ENCODE data around the gene MAN2C1. TPM values are rescaled to one million over a fixed set of nuclear protein-coding genes. Genes with fewer than 3 reads are reported as not detected.

Gene MAN2C1
- total RNA-seq, 1 donor from 2014 or later, result 104 TPM

DNA sequence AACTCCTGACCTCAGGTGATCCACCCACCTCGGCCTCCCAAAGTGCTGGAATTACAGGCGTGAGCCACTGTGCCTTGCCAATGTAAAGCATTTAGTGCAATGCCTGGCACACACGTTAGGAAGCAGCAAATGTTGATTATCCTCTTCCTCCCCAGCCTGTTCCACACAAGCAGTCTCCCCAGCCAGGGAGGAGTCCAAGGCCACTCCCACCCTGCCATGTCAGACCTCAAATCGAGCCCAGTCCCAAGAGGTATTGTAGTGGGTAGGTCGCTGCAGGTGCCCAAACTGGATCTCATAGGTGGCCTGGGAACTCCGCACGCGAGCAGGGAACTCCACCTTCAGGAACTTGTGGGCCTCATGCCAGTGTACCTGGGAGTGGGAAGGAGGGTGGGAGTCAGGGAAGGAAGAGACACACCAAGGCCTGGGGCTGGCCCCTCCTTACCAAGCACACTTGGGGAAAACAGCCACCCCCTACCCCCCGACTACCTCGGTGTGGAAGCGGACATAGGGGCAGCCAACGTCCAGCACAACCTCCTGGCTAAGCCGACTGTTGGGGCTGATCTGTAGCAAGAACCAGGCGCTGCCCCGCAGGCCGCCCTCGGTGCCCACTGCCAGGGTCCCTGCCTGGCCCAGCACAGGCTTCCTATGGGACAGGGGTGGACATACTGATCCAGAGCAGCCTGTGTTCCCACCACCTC lies 10.3 kb downstream of the MAN2C1 start:
- DNase-seq (ENCODE audit: low read depth), result no peak
- no peak for TF ChIP-seq CTCF (conservative IDR thresholded peaks at IDR 0.05; ENCODE audit: low read depth, low read length)
- no peak overlapping the region for H3K4me3 ChIP-seq (ENCODE audit: low read depth, low read length)

GRCh38 chr15:75356517-75356916 lies 11.9 kb downstream of the MAN2C1 start:
- no peak overlapping the region for H3K4me3 ChIP-seq (ENCODE audit: low read depth, low read length)
- no peak for DNase-seq (ENCODE audit: low read depth)
- no peak for TF ChIP-seq CTCF (conservative IDR thresholded peaks at IDR 0.05; ENCODE audit: low read depth, low read length)

DNA sequence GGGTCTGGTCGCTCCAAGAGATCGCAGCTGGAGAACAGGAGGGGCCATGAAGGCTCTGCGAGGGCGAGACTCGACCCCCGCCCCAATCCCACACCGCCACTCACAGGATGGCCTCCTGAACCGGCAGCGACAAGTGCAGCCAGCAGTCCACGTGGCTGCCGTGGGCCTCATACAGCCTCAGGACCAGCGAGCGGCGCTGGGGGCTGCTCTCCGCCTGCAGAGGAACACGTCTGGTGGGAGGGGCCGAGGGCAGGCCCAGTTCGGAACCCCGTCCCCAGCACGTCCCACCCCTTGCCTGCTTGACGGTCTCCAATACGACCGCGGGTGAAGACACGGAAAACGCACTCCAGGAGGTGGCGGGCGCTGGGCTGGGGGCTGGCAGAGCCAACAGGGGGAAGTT lies 12.4 kb downstream of the MAN2C1 start:
- no peak for DNase-seq (ENCODE audit: low read depth)
- no peak overlapping the region for H3K4me3 ChIP-seq (ENCODE audit: low read depth, low read length)
- no peak for TF ChIP-seq CTCF (conservative IDR thresholded peaks at IDR 0.05; ENCODE audit: low read depth, low read length)

- no peak overlapping the region for H3K4me3 ChIP-seq (ENCODE audit: low read depth, low read length)
- no peak for DNase-seq (ENCODE audit: low read depth)
- no peak for TF ChIP-seq CTCF (conservative IDR thresholded peaks at IDR 0.05; ENCODE audit: low read depth, low read length)
These were observed 13.0 kb downstream of the MAN2C1 start for GRCh38 chr15:75355369-75355768.

DNA sequence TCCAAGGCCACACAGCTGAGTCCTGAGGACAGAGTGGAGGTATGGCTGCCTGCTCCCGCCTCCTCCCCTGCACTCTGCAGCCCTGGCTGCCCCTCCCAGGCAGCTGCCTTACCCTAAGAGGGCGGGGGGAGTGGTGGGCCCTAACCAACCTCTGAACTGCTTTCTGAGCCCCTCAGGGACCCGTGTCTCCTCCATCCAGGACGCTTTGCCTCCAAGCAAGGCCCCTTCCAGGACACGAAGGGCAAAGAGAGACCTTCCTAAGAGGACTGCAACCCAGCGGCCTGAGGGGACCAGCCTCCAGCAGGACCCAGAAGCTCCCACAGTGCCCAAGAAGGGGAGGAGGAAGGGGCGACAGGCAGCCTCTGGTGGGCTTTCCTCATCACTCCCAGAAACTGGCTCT lies 14.0 kb downstream of the MAN2C1 start:
- DNase-seq (ENCODE audit: low read depth), result no peak
- no peak for TF ChIP-seq CTCF (conservative IDR thresholded peaks at IDR 0.05; ENCODE audit: low read depth, low read length)
- no peak overlapping the region for H3K4me3 ChIP-seq (ENCODE audit: low read depth, low read length)

- DNase-seq (ENCODE audit: low read depth), result no peak
- no peak overlapping the region for H3K4me3 ChIP-seq (ENCODE audit: low read depth, low read length)
- no peak for TF ChIP-seq CTCF (conservative IDR thresholded peaks at IDR 0.05; ENCODE audit: low read depth, low read length)
These were observed 14.8 kb downstream of the MAN2C1 start for GRCh38 chr15:75353604-75354003.
